HUES6 (cell line): ENCODE measurements around the gene TMEM221.
"Not testable (repeated sequence)": the region's sequence is repeated elsewhere in the genome, so short reads cannot be mapped to it uniquely, and the experiment has no call there.

ENCODE experiments used
- H3K27ac ChIP-seq: 2 replicates; pipeline ENCODE4 v1.7.0; 2013; ENCODE audit warnings: low read depth, mild to moderate bottlenecking, low read length, inconsistent platforms
- H3K27me3 ChIP-seq: 2 replicates; pipeline ENCODE4 v1.6.1; 2013; ENCODE audit warnings: low read length; ENCODE audit not compliant: control insufficient read depth, insufficient read depth
- H3K36me3 ChIP-seq: 2 replicates; pipeline ENCODE4 v1.6.1; 2013; ENCODE audit warnings: low read length; ENCODE audit not compliant: control insufficient read depth, insufficient read depth
- H3K4me1 ChIP-seq: 2 replicates; pipeline ENCODE4 v1.6.1; 2013; ENCODE audit warnings: low read length; ENCODE audit not compliant: control insufficient read depth, insufficient read depth
- H3K4me3 ChIP-seq: 2 replicates; pipeline ENCODE4 v1.5.1; 2013; ENCODE audit warnings: low read depth, low read length
- H3K9ac ChIP-seq: one replicate; pipeline ENCODE4 v1.6.1; 2013; ENCODE audit warnings: mild to moderate bottlenecking, low read length
- H3K9me3 ChIP-seq: 2 replicates; pipeline ENCODE4 v1.6.1; 2013; ENCODE audit warnings: low read depth, low read length; ENCODE audit not compliant: control insufficient read depth, insufficient read depth

The TMEM221 gene

DNA sequence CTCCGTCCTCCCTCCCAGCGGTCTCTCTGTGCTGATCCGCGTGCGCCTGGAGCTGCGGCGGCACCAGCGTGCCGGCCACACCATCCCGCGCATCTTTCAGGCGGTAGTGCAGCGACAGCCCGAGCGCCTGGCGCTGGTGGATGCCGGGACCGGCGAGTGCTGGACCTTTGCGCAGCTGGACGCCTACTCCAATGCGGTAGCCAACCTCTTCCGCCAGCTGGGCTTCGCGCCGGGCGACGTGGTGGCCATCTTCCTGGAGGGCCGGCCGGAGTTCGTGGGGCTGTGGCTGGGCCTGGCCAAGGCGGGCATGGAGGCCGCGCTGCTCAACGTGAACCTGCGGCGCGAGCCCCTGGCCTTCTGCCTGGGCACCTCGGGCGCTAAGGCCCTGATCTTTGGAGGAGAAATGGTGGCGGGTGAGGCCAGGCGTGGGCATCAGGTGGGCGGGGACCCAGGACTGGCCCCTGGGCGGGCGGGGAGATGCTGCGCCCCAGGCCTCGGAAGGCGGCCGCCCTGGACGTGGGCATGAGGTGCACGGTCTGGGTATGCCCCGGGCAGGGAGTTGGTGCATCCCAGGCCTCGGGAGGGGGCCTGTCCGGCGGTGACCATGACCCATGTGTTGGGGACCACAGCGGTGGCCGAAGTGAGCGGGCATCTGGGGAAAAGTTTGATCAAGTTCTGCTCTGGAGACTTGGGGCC is 38.2 kb upstream of the TMEM221 start:
- Histone ChIP-seq H3K36me3 (no peaks in the 10 kb centered on the region), H3K4me1 (peaks cover 20% of the 10 kb centered on the region)

DNA sequence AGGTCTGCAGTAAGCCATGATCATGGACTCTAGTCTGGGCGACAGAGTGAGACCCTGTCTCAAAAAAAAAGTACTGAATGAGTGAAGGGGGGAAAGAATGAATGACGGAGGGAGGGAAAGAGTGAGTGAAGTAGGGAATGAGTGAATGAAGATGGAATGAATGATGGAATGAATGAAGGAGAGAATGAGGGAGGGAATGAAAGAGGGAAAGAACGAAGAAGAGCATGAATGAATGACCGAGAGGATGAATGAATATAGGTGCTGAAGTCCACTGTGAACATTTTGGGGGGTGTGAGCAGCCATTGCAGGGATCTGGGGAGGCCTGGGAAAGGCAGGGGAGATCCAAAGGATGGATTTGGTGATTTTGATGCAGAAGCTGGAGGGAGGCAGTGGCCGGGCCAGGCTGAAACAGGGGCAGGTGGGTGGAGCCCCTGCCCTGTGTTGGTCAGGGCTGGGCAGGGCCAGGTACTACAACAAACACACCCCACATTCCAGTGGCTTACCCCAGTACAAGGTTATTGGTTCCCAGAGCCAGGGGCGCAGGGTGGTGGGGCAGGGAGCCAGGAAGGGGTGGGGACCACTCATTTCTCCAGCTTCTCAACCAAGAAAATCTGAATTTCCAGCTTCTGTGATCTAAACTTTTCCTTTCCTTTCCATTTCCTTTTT is 36.2 kb upstream of the TMEM221 start:
- peaks cover 23% of the 10 kb centered on the region for H3K4me1 ChIP-seq
- H3K36me3 ChIP-seq = no peaks in the 10 kb centered on the region
- no peak overlapping the region for H3K27ac ChIP-seq
- no peaks in the 10 kb centered on the region for H3K27me3 ChIP-seq
- H3K9me3 ChIP-seq = no peaks in the 10 kb centered on the region
- no peak overlapping the region for H3K4me3 ChIP-seq
- H3K9ac ChIP-seq = no peak overlapping the region

More for the DNA sequence above, 38.2 kb upstream of the TMEM221 start:
- Histone ChIP-seq H3K9ac (no peak overlapping the region), H3K9me3 (no peaks in the 10 kb centered on the region), H3K27ac (no peak overlapping the region), H3K4me3 (no peak overlapping the region), H3K27me3 (no peaks in the 10 kb centered on the region)

DNA sequence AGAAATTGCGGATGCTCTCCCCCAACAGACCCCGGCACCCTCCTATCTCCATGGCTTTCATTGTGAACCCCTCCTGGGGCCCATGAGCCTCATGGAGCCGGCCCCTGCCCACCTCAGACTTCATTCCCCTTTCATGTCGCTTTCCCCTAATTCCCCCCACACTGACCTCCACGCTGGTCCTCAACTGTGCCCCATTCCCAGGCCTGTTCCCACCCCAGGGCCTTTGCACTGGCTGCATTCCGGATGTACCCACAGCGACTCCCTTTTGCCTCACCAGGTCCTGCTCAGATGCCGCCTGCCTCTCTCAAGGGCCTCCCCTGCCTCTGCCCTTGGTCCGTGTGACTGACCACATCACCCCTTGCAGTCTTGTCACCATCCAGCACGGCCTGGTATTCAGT is 35.1 kb upstream of the TMEM221 start:
- Histone ChIP-seq H3K4me1 (peaks cover 16% of the 10 kb centered on the region), H3K4me3 (no peak overlapping the region), H3K27ac (no peak overlapping the region), H3K27me3 (no peaks in the 10 kb centered on the region), H3K9me3 (no peaks in the 10 kb centered on the region), H3K36me3 (no peaks in the 10 kb centered on the region), H3K9ac (no peak overlapping the region)

GRCh38 chr19:17482877-17483604 is 34.6 kb upstream of the TMEM221 start:
- H3K27ac ChIP-seq = no peak overlapping the region
- H3K9me3 ChIP-seq = no peaks in the 10 kb centered on the region
- no peaks in the 10 kb centered on the region for H3K27me3 ChIP-seq
- H3K4me1 ChIP-seq = peaks cover 11% of the 10 kb centered on the region; the same call in 1 of the 2 replicates
- no peak overlapping the region for H3K9ac ChIP-seq
- no peaks in the 10 kb centered on the region for H3K36me3 ChIP-seq
- no peak overlapping the region for H3K4me3 ChIP-seq

DNA sequence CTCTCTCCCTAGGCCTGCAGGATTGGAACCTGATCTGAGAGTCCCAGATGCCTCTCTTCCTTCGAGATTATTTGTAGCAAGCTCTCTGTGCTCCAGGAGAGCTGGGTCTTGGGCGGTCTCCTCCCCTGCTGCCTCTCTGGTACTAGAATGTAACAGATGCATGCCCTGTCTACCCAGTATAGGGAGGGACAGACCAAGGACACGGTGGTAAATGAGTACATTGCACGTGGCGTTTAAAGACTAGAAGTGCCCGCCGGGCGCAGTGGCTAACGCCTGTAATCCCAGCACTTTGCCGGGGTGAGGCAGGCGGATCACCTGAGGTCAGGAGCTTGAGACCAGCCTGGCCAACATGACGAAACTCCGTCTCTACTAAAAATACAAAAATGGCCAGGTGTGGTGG is 33.5 kb upstream of the TMEM221 start:
- H3K27me3 ChIP-seq = no peaks in the 10 kb centered on the region
- H3K9ac ChIP-seq = no peak overlapping the region
- H3K4me1 ChIP-seq = peaks cover 7% of the 10 kb centered on the region; the same call in 1 of the 2 replicates

GRCh38 chr19:17479325-17479791 is 30.9 kb upstream of the TMEM221 start:
- Histone ChIP-seq H3K9ac (no peak overlapping the region), H3K36me3 (no peaks in the 10 kb centered on the region), H3K27ac (no peak overlapping the region), H3K4me3 (no peak overlapping the region), H3K4me1 (peaks cover 7% of the 10 kb centered on the region; the same call in 1 of the 2 replicates), H3K27me3 (no peaks in the 10 kb centered on the region), H3K9me3 (no peaks in the 10 kb centered on the region)

More for the DNA sequence above, 33.5 kb upstream of the TMEM221 start:
- no peaks in the 10 kb centered on the region for H3K9me3 ChIP-seq
- H3K36me3 ChIP-seq = no peaks in the 10 kb centered on the region
- no peak overlapping the region for H3K4me3 ChIP-seq
- no peak overlapping the region for H3K27ac ChIP-seq

GRCh38 chr19:17475541-17476115 is 27.2 kb upstream of the TMEM221 start:
- H3K4me3 ChIP-seq = no peak overlapping the region
- H3K27me3 ChIP-seq = peaks cover 12% of the 10 kb centered on the region
- H3K9me3 ChIP-seq = no peaks in the 10 kb centered on the region
- H3K4me1 ChIP-seq = peaks cover 7% of the 10 kb centered on the region; the same call in 1 of the 2 replicates
- no peak overlapping the region for H3K27ac ChIP-seq
- H3K36me3 ChIP-seq = no peaks in the 10 kb centered on the region
- no peak overlapping the region for H3K9ac ChIP-seq

DNA sequence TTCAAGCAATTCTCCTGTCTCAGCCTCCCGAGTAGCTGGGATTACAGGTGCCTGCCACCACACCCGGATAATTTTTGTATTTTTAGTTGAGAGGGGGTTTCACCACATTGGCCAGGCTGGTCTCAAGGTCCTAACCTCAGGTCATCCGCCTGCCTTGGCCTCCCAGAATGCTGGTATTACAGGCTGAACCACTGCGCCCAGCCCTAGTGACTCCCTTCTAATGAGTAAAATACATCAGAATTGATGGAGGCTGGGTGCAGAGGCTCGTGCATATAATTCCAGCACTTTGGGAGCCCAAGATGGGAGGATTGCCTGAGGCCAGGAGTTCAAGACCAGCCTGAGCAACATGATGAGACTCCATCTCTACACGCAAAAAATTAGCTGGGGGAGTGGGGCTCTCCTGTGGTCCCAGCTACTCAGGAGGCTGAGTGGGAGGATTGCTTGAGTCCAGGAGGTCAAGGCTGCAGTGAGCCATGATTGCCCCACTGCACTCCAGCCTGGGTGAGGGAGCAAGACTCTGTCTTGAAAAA is 26.6 kb upstream of the TMEM221 start:
- peaks cover 12% of the 10 kb centered on the region for H3K27me3 ChIP-seq
- H3K4me3 ChIP-seq, H3K27ac ChIP-seq, H3K9ac ChIP-seq, H3K9me3 ChIP-seq, H3K36me3 ChIP-seq, H3K4me1 ChIP-seq: not testable (repeated sequence)

DNA sequence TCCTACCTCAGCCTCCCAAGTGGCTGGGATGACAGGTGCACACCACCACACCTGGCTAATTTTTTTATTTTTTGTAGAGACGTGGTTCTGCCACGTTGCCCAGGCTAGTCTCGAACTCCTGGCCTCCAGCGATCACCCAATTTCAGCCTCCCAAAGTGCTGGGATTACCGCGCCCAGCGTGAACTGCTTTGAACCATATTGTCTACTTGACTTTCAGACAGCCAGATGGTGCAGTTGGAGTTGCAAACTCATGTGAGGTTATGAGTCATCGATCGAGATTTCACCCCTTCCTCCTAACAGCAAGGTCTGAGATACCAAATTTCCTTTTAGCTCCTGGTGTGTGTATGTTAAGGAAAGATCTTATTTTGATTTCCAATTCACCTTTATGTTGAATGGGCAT is 24.6 kb upstream of the TMEM221 start:
- H3K4me1 ChIP-seq = peaks cover 15% of the 10 kb centered on the region
- H3K4me3 ChIP-seq = no peak overlapping the region
- no peaks in the 10 kb centered on the region for H3K9me3 ChIP-seq
- H3K27me3 ChIP-seq = peaks cover 12% of the 10 kb centered on the region
- no peak overlapping the region for H3K9ac ChIP-seq
- H3K36me3 ChIP-seq = no peaks in the 10 kb centered on the region
- no peak overlapping the region for H3K27ac ChIP-seq

DNA sequence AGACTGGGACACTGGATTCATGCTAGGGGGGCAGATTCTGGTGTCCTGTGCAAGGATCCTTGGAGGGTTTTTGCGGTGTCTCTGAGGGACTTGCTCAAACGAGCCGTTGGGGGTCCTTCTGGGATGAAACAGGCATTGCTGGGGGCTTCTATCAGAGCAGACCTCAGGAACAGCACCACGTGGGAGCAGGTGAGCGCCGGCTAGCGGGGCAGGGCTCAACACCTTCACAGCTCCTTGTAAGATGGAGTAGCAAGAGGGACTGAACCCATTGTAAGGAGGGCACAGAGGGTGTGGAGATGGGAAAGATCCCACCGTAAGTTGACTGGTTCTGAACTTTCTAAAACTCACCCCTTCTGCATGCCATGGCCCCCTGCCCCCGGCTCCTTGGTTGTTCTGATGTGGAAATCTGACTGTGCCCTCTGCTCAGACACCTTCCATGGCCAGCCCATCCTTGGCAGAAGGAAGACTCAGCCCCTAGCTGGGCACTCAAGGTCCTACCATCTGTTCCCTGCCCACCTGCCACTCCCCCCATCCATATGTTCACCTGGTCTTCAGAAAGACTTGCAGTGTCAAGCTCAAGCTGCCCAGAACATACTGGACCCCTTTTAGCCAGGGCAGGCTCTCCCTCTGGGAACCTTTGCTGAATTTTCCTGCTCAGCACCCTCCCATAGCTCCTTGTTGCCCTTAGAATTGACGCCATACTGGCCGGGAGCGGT is 23.1 kb upstream of the TMEM221 start:
- no peaks in the 10 kb centered on the region for H3K9me3 ChIP-seq
- H3K36me3 ChIP-seq = no peaks in the 10 kb centered on the region
- H3K27ac ChIP-seq = no peak overlapping the region
- peaks cover 15% of the 10 kb centered on the region for H3K4me1 ChIP-seq
- peak overlapping the region; percentile 80 for H3K4me3 ChIP-seq
- peaks cover 19% of the 10 kb centered on the region for H3K27me3 ChIP-seq
- no peak overlapping the region for H3K9ac ChIP-seq
